KOPT-K1 (cell line): ENCODE measurements around the gene ATP4A.

Experiments
- H3K27ac ChIP-seq: fragments of 200-600 bp; sonication (generic); 2 replicates; pipeline ENCODE4 v1.5.1; 2016; ENCODE audit warnings: antibody characterized with exemption, mild to moderate bottlenecking, low read depth, low read length; ENCODE audit not compliant: poor library complexity, severe bottlenecking
- H3K36me3 ChIP-seq: fragments of 200-600 bp; sonication (generic); 2 replicates; pipeline ENCODE4 v1.5.1; 2017; ENCODE audit warnings: antibody characterized with exemption, mild to moderate bottlenecking, low read length, moderate library complexity; ENCODE audit not compliant: insufficient read depth
- H3K9me3 ChIP-seq: fragments of 200-600 bp; sonication (generic); 2 replicates; pipeline ENCODE4 v1.5.1; 2017; ENCODE audit warnings: antibody characterized with exemption, low read length, mild to moderate bottlenecking; ENCODE audit not compliant: insufficient read depth, poor library complexity, severe bottlenecking

Gene ATP4A

DNA sequence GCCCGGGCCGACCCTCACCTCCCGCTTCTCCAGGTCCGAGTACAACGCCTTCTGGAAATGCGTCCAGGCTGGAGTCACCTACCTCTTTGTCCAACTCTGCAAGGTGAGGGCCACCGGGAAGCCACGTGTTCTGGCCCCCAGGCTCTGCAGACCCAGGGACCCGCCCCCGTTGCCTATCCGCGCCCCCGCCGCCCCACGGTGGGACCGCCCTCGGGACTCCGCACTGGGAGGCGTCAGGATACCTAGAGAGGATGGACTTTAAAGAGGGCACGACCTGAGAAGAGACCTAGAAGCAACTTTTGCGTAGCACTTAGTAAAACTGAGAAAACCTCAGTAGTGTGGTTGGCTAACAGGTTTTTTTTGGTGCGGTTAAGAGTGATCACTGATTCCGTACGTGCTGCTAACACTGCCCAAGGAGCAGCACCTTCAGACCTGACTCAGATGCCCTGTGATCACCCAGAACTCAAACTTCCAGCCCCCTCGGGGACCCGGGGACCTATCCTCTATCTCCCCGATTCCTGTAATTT lies 17.5 kb downstream of the ATP4A start:
- H3K27ac ChIP-seq, result peak overlapping the region; percentile 71
- no peaks in the 10 kb centered on the region for H3K36me3 ChIP-seq
- H3K9me3 ChIP-seq, result no peaks in the 10 kb centered on the region

DNA sequence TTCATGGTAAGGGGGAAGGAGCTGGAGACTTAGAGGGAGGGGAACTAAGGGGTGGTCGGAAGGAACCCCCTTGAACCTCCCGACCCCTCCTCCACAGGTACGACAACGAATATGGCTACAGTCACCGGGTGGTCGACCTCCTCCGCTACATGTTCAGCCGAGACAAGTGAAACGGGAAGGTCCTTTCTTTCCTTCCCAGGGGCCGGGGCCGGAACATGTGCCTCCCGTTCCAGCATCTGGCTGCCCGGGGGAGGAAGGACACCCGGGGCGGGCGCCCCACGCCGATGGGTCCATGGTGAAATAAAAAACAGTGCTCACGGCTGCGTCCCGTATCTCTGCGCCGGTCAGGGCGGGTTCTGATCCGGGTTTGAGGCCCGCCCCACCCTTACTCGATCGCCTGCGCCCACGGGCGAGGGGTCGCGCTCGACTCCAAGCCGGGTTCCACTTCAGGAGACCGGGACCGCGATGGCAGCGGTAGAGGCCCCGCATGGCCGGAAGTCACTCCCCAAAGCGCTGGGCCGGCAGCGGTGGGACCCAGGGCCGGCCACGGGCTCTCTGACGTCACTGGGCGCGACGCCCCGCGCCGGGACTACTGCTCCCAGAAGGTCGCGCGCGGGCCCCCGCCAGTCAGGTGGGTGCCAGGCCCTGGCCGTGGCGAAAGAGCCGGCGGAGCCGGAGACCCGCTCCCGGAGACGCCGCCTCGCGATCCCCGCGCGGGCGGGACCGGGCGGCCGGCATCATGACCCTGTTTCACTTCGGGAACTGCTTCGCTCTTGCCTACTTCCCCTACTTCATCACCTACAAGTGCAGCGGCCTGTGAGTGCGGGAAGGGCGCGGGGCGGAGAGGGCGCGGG lies 18.2 kb downstream of the ATP4A start, which contains the start of gene TMEM147:
TMEM147 (plus strand) TSS at position 626 of the 854 bp plus-strand sequence; CDS start at position 740, 114 bp downstream.
- Histone ChIP-seq H3K9me3 (no peaks in the 10 kb centered on the region), H3K27ac (peak within 1 kb of the TSS; percentile 71), H3K36me3 (no peaks in the 10 kb centered on the region)

DNA sequence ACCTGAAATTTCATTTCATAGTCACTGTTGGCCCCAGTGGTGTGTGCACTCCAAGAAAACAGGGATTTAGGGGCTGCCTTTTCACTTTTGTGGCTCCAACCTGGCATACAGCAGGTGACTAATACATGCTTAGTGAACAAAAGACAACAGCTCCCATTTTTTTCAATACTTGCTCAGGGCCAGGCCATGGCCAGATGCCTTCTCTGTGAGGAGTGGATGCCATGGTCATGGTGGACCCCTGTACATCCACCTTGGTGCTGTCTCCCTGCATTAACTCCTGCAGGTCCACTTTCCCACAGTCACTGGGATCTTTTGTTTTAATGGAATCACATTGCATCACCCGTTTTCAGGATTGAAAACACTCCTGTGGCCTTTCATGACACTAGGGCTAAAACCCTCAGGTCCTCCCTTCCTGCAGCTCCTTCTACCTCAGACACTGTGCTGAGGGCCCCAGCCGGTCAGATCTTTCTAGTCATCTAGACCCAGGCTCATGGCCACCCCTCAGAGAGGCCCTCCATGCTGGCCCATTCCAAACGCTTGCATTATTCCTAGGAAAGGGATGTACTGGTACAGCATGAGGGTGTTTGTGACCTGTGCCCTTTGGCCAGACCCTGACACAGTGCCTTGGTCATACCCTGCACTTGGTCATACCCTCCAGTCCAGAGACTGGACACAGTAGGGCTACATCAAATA lies 19.2 kb downstream of the ATP4A start:
- H3K36me3 ChIP-seq, result no peaks in the 10 kb centered on the region
- H3K27ac ChIP-seq, result no peak overlapping the region
- no peaks in the 10 kb centered on the region for H3K9me3 ChIP-seq

DNA sequence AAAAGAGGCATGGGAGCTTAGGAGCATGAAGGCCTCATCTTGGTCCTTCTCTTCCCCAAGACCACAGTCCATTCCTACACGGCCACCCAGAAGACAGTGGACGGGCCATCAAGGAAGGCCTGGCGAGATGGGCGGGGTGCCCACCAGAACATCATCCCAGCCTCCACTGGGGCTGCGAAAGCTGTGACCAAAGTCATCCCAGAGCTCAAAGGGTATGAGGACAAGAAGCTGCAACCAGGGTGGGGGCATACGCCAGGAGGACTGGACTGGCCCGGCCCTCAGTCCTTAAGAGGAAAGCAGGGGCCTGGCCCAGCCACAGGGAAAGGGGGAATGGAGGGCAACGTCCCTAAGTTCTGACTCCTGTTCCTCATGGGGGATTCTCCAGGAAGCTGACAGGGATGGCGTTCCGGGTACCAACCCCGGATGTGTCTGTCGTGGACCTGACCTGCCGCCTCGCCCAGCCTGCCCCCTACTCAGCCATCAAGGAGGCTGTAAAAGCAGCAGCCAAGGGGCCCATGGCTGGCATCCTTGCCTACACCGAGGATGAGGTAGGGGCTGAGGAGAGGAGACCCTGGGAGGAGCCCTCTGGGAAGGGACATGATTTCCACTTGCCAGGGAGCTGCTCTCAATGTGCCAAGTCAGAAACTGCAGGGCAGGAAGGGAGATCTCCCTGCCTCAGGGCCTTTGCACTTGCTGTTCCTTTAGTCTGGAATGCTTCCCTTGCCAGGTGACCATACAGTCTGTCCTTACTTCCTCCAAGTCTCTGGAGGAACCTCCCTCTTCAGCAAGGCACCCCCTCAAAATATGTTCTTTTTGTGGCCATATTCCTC lies 20.0 kb downstream of the ATP4A start:
- H3K9me3 ChIP-seq, result no peaks in the 10 kb centered on the region
- no peaks in the 10 kb centered on the region for H3K36me3 ChIP-seq
- no peak overlapping the region for H3K27ac ChIP-seq

DNA sequence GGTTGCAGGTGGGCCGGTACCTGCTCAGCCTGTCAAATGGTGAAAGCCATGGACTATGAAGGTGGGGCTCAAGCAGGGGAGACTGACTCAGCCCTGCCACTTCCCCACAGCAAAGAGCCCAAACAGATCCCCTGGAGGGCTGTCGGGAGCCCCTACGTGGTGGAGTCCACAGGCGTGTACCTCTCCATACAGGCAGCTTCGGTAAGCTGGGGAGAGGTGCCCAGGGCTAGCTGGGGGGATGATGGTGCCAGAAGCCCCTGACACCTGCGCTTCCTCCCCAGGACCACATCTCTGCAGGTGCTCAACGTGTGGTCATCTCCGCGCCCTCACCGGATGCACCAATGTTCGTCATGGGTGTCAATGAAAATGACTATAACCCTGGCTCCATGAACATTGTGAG lies 21.2 kb downstream of the ATP4A start:
- H3K36me3 ChIP-seq, result no peaks in the 10 kb centered on the region
- H3K9me3 ChIP-seq, result no peaks in the 10 kb centered on the region
- no peak overlapping the region for H3K27ac ChIP-seq

DNA sequence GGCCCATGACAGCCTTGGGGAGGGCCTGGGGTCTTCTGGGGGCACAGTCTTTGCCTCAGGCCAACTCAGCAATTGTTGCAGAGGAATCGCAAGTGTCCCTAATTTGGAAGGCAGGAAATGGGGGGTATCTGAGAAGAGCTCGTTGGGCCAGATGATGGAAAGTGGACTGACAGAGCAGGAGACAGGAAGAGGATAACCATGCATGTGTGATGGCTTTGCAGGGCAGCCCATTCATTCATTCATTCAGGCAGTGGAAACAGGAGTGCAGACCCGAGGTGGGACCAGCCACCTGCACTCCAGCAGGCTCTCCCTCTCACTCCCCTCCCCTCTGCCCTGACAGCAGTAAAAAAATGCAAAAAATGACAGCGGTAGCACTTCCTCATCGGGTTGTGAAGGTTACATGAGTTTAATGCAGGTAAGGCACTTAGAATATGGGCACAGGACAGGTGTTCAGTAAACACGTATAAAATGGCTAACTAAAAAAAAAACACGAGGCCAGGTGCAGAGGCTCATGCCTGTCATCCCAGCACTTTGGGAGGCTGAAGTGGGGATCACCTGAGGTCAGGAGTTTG lies 23.0 kb downstream of the ATP4A start:
- Histone ChIP-seq H3K36me3 (no peaks in the 10 kb centered on the region), H3K27ac (no peak overlapping the region), H3K9me3 (no peaks in the 10 kb centered on the region)

DNA sequence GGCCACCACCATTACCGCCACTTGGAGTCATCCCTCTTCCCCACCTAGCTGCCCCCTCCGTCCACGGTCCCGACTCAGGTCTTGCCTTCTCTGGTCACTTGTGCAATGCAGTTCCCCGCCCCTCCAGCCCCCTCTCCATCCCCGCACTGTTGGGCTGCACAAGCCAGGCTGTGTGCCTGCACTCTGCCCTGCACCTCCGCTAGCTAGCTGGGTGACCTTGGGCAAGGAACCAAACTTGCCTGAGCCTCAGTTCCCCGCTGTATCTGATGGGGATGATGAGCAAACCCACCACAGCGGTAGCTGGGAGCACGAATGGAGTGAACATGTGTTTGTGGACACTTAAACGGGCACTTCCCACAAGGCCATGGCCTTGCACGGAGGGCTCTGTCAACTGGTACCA lies 23.6 kb downstream of the ATP4A start:
- Histone ChIP-seq H3K27ac (no peak overlapping the region), H3K36me3 (no peaks in the 10 kb centered on the region)

DNA sequence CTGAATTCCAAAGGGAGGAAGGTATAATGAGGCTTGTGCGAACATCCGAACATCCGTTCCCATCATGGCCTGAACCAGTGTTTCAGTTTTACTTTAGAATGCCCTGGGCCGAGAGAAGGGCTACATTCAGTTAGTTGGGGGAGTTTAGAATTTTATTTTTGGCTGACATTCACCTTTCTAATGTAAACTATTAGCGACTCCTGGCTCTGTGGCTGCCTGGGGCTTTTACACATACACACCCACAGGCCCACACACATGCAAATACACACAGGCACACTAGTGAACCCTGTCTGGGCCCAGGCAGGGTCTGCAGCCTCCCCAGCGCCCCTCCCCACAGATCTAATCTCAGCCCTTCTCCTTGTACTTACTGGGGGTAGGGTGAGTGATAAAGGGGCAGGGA lies 24.1 kb downstream of the ATP4A start:
- H3K27ac ChIP-seq, result no peak overlapping the region
- H3K9me3 ChIP-seq, result no peaks in the 10 kb centered on the region
- no peaks in the 10 kb centered on the region for H3K36me3 ChIP-seq

More for the DNA sequence above, 23.6 kb downstream of the ATP4A start:
- no peaks in the 10 kb centered on the region for H3K9me3 ChIP-seq

DNA sequence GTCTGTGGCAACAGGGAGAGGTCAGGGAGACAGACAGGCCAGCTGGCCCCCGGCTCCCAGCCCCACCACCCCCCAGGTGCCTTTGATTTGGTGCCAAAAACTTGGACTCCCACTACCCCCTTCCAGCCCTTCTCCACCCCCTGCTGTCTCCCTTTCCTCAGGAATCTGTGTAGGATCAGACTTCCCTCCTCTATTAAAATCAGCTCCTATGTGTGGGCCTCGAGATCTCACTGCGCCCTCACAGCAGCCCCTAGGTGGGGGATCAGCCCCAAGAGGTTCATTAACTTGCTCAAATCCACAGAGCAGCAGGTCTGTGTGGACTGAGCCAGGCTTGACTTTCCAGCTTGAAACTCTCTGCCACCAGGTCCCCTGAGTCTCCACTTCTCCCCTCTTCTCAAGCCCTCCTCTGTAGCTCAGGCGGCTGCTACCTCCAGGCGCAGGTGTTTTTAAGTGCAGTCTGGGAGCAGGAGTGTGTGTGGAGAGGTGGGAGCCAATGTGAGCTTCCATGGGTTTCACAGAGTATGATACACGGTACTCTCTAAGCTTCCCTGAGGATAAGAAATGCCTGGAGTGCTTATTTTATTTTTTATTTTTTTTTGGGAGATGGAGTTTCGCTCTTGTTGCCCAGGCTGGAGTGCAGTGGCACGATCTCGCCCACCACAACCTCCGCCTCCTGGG lies 28.5 kb downstream of the ATP4A start:
- Histone ChIP-seq H3K9me3 (no peaks in the 10 kb centered on the region), H3K36me3 (no peaks in the 10 kb centered on the region), H3K27ac (no peak overlapping the region)

DNA sequence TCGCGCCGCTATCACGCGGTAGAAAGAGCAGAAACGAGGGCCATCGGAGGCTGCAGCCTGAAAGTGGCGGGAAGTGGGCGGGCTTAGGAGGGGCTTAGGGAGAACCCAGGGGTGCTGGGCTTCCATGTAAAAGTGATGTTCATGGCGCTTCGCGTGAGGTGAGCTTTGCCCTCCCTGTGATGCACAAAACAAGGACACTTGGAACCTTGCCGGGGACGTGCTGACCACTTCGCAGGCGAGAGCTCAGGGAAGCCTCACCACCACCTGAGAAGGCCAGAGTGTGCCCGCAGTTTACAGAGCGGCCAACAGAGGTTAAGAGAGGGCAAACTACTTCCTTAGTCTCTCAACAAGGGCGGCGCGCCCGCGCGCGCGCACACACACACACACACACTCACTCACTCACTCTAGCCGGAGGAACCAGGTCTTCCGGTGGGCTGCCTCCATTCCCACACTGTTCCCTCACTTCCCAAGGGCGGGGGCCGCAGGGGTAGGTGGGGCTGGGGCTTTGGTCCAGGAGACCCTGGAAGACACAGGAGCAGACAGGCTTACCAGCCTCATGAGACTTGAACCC lies 29.6 kb downstream of the ATP4A start:
- H3K9me3 ChIP-seq, result no peaks in the 10 kb centered on the region
- no peak overlapping the region for H3K27ac ChIP-seq
- no peaks in the 10 kb centered on the region for H3K36me3 ChIP-seq

DNA sequence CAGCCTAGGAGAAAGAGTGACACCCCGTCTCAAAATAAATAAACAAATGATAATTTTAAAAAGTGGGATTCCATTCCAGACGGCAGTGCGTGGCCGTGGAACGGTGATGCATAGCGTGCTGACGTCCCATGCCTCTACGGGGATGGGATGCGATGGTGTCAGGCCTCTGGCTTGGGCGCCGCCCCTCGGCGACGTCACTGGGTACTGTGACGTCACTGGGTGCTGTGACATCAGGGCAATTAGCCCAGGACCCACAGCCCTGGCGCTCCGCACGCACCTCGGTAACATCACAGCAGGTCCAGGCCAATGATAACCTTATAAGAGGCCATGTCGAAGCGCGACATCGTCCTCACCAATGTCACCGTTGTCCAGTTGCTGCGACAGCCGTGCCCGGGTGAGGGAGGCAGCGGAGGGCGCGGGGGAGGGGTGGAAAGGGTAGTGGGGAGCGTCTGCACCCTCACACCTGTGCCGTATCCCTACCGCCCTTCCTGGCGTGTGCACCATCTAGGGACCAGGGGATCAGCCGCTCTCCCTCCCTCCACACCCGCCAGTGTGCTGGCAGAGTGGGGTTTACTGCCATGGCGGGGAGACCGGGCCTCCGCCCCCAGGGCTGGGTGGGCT lies 30.1 kb downstream of the ATP4A start, which contains the start of gene GAPDHS:
GAPDHS (plus strand) TSS at position 256 of the 621 bp plus-strand sequence; CDS start at position 328, 72 bp downstream.
- Histone ChIP-seq H3K27ac (no peak within 1 kb of the TSS), H3K9me3 (no peaks in the 10 kb centered on the region)

DNA sequence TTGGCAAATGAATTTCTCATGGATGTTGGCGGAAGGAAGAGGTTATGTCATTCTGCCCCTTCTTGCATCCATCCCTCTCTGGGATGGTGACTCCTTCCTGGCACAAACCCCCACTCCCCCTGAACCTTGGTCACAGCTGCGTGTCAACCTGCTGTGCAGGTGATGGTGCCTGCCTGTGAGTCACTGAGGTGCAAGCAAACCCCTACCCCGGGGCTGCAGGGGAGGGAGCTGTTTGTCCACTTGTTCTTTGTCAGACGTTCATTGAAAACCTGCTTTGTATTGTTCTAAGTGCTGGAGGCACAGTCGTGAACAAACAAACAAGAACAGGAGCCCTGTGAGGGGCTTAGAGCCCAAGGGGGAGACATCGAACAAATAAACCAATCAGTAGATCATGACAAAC lies 32.2 kb downstream of the ATP4A start:
- Histone ChIP-seq H3K27ac (no peak overlapping the region), H3K36me3 (no peaks in the 10 kb centered on the region), H3K9me3 (no peaks in the 10 kb centered on the region)

More for the DNA sequence above, 30.1 kb downstream of the ATP4A start, which contains the start of gene GAPDHS:
- H3K36me3 ChIP-seq, result no peaks in the 10 kb centered on the region
